GM21528 (cell line): ENCODE measurements around the gene MFSD12.
"Not testable (repeated sequence)": the region's sequence is repeated elsewhere in the genome, so short reads cannot be mapped to it uniquely, and the experiment has no call there.

ENCODE experiments used
- ATAC-seq: cut with Tn5 transposase; IDR thresholded peaks from one replicate; pipeline ENCODE4 v1.9.1; 2021; ENCODE audit warnings: mild to moderate bottlenecking, moderate library complexity; ENCODE audit not compliant: unreplicated experiment, low FRiP score

MFSD12 gene

DNA sequence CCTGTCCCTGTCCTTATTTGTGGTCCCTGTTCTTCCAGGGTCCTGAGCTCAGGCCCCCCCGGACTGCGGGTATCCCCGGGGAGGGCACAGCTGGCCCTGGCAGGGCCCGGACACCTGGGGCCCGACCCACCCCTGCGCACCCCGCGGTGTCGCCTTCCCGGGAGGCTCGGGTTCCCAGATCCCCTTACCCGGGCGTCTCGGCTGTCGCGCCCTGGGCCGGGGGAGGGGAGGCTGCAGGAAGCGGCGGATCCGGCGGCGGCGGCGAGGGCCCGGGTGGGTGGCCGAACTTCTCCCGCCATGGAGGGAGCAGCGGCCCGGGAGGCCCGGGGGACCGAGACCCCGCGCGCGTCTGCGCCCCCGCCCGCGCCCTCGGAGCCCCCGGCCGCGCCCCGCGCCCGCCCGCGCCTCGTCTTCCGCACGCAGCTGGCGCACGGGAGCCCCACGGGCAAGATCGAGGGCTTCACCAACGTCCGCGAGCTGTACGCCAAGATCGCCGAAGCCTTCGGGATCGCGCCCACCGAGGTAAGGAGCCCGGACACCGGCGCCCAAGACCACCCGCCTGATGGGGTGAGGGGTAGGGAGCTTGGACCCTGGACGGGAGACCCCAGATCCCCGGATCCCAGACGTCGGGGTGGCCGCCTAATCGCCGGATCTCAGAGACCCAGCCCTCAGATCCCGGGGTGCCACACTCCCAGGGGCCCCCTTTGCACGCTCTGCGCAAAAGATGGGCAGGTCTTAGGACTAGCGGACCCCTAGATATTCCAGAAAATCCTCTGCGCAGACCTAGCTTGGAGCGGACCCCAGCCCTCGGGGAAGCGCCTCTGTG is 28.1 kb upstream of the MFSD12 start, which contains the start of gene GIPC3:
Gene GIPC3 (plus strand): TSS at position 178 of the 826 bp plus-strand sequence. CDS start 120 bp downstream, at position 298.
- no peak for ATAC-seq

DNA sequence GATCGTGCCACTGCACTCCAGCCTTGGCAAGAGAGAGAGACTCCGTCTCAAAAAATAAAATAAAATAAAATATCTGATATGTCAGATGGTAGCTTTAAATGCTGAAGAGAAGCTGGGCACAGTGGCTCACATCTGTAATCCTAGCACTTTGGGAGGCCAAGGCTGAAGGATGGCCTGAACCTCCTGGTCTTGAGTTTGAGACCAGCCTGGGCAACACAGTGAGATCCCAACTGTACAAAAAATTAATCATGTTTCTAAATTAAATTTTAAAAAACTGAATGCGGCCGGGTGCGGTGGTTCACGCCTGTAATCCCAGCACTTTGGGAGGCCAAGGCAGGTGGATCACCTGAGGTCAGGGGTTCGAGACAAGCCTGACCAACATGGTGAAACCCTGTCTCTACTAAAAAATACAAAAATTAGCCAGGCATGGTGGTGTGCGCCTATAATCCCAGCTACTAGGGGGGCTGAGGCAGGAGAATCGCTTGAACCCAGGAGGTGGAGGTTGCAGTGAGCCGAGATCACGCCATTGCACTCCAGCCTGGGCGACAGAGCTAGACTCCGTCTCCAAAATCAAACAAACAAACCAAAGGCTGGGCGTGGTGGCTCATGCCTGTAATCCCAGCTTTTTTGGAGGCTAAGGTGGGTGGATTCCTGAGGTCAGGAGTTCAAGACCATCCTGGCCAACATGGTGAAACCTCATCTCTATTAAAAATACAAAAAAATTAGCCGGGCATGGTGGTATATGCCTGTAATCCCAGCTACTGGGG is 26.8 kb upstream of the MFSD12 start:
- not testable (repeated sequence) for ATAC-seq

DNA sequence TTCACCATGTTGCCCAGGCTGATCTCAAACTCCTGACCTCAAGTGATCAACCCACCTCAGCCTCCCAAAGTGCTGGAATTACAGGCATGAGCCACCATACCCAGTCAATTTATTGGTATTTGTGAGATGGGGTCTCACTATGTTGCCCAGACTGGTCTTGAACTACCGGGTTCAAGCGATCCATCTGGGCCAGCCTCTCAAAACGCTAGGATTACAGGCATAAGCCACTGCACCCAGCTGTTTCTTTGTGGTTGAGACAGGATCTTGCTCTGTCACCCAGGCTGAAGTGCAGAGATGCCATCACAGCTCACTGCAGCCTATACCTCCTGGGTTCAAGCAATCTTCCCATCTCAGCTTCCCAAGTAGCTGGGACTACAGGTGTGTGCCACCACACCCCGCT is 24.4 kb upstream of the MFSD12 start:
- not testable (repeated sequence) for ATAC-seq

DNA sequence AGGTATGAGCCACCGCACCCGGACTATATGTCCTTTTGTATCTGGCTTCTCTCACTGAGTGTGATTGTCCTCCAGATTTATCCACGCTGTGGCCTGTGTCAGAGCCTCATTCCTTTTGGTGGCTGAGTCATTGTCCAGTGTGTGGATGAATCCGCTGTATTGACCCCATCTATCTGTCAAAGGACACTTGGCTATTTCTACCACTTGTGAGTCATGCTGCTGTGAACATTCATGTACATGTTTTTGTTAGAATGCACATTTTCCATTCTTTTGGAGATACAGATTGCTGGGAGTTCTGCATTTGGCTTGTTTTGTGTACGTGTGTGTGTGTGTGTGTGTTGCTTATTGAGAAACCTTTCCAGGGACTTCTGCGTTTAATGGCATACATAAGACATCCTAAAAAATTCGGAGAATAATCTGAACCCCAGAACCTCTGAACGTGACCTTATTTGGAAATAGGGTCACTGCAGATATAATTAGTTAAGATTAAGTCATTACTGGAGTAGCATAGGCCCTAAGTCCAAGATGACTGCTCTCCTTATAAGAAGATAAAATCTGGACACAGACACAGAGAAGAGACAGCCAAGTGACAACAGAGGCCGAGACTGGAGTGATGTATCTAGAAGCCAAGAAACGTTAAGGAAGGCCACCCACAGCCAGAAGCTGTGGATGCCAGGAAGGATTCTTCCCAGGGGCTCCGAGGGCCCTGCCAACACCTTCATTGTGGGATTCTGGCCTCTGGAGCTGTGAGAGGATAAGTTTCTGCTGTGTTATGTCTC is 23.0 kb upstream of the MFSD12 start:
- no peak for ATAC-seq

DNA sequence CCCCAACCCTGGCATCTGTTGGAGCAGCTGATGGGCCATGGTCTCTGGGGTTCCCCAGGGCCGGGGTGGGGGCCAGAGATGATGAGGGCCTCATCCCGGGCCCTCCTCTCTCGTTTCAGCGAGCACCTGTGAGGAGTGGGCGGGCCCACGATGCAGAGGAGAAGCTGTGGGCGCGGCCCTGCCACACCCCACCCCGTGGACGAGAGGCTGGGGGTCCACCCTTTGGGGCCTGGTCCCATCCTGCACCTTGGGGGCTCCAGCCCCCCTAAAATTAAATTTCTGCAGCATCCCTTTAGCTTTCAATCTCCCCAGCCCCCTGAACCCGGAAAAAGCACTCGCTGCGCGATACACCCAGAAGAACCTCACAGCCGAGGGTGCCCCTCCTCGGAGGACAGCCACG is 21.0 kb upstream of the MFSD12 start:
- no peak for ATAC-seq

DNA sequence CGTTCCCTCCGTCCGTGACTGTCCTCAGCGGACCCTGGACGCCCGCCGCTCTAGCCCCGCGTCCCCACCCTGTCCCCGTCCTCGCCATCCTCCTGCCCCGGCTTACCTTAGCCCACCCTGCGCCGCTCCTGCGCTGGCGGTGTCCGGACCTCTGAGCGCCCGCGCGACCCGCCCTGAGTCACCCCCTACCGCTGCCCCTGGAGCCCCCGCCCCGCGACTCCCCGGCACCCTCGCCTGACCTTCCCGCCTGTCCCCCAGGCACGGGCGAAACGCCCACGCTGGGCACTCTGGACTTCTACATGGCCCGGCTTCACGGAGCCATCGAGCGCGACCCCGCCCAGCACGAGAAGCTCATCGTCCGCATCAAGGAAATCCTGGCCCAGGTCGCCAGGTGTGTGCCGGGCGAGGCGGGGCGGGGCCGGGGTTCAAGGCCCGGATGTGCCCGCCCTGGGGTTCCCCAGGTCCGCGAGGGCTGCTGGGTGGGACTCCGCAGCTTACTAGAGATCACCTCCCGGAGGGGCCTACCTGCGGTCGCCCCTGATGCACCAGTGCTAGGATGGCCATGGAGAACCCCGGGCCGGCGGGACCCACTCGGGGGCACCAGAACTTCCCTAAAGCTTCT is 20.4 kb upstream of the MFSD12 start:
- ATAC-seq, result no peak

DNA sequence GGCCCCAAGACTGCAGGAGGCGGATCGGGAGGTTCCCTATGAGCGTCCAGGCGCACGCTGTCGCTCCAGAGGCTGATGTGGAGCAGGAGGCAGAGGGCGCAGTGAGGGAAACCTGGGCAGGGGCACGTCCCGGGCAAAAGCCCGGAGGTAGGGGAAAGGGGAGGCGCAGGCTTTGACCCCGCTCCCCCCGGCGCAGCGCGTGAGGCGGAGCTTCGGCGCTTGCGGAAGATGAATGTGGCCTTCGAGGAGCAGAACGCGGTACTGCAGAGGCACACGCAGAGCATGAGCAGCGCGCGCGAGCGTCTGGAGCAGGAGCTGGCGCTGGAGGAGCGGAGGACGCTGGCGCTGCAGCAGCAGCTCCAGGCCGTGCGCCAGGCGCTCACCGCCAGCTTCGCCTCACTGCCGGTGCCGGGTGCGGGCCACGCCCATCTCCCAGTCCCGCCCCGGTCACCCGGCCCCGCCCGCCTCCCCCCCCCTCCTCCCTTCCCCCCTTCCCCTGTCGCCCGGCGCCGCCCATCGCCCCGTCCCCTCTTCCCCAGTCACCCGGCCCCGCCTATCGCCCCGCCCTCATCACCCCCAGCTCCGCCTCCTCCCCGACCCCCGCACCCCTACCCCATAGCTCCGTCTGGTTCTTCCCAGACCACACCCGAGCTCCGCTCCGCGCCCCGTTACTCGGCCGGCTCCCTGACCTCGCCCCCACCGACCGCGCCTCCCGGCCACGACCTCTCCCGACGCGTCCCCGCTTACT is 19.5 kb upstream of the MFSD12 start:
- ATAC-seq, result no peak

DNA sequence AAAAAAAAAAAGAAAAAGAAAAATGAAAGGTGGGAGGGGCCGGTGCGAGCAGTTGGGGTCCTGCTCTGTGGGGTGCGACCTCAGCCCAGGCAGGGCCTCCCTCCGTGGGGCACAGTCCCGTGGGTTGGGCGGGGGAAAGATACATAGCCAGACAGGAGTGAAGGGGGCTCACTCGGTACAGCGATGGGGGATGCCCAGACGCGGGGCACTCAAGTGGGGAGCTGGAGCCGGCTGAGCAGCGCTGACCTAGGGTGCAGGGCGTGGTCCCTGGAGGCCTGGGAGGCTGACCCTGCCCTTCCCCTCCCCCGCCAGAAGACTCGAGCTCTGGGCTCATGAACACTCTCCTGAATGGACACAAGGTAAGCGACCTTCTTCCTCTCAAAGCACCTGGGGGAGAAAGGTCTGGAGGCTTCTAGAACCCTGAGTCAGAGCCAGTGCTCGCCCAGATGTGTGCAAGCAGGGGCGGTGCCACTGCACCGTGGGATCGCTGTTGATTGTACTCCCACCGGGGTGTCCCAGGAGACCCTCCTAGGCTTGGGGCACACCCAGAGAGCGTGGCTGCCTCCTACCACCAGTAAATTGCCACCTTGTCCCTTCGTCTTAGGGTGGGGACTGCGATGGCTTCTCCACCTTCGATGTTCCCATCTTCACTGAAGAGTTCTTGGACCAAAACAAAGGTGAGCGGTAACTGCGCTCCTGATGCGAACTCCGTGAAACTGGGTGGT is 18.7 kb upstream of the MFSD12 start:
- ATAC-seq, result no peak

DNA sequence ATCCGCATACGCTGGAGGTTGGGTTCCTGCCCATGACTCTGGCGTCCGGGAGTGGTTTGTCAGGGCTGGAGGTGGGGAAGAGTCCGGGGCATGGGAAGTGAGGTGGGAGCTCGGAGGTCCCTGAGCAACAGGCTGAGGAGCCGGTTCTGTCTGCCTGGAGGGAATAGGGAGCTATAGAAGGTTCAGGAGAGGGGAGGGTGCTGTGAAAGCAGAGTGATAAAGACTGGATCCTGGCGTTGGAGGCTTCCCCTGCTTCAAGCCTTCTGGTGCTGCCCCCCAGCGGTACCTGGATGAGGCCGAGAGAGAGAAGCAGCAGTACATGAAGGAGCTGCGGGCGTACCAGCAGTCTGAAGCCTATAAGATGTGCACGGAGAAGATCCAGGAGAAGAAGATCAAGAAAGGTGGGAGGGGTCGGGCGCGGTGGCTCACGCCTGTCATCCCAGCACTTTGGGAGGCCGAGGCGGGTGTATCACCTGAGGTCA is 17.9 kb upstream of the MFSD12 start:
- ATAC-seq, result no peak

DNA sequence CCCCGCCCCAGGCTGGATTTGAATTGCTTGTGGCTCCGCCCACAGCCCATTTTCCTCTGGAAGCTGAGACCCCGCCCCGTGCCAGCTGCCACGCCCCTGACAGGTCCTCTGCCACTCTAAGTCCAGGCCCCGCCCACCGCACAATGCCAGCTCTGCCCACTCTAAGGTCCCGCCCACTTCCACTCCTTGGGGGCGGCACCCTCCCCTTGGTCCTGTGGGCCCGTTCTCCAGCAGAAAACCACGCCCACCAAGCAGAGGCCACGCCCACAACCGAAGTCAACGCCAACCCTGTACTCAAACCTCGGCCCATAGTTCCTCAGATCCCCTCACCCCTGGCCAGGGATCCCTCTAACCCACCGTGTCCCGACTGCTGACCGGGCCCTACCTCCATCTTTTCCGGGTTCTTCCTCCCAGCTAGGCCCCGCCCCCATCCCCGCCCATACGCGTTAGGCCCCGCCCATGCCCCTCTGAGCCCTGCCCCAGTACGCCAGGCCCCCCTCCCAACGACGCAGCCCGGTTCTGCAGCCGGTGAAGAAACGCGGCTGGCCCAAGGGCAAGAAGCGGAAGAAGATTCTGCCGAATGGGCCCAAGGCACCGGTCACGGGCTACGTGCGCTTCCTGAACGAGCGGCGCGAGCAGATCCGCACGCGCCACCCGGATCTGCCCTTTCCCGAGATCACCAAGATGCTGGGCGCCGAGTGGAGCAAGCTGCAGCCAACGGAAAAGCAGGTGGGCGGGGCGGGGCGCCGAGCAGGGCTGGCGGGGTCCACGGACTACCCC is 16.7 kb upstream of the MFSD12 start:
- ATAC-seq, result no peak

DNA sequence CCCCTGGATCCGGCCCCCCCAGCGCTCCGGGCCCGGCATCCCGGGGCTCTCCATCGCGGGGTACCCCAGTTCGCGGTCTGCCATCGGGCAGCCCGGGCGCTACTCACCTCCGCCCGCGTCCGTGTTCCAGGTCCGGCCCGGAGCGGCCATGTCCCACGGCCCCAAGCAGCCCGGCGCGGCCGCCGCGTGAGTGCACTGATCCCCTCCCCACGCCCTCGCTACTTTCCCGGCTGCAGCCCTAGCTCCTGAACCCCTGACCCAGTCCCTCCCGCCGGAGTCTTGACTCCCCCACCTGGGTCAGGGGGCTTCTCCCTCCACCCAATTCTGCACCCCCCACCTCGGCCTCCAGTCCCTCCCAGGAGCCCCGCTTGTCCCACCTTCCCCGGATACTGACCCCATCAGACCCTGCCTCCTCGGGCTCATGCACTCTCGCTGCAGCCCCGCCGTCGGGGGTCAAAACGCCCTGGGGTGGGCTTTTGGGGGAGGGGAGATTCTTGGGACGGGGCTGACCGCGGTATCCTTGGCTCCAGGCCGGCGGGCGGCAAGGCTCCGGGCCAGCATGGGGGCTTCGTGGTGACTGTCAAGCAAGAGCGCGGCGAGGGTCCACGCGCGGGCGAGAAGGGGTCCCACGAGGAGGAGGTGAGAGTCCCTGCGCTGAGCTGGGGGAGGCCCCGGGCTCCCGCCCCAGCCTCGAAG is 15.9 kb upstream of the MFSD12 start:
- peak; percentile 17 for ATAC-seq

DNA sequence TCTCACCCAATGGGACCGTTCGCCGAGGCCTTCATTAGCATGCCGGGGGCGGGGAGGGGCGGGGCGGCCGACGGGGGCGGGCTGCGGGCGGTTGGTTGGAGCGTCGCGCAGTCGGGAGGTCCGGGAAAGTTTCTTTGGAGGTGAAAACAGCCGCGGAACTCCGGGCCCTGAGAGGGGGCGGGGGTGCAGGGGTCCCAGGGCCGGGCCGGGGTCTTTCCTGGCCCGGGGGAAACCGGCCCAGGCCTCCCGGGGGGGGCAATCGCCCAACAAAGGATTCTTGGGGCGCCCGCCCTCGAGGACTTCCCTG is 15.4 kb upstream of the MFSD12 start, which contains the start of gene HMG20B:
Gene HMG20B (plus strand): TSS at position 90 of the 307 bp plus-strand sequence. CDS start 366 bp downstream, outside the sequence.
- no peak for ATAC-seq

DNA sequence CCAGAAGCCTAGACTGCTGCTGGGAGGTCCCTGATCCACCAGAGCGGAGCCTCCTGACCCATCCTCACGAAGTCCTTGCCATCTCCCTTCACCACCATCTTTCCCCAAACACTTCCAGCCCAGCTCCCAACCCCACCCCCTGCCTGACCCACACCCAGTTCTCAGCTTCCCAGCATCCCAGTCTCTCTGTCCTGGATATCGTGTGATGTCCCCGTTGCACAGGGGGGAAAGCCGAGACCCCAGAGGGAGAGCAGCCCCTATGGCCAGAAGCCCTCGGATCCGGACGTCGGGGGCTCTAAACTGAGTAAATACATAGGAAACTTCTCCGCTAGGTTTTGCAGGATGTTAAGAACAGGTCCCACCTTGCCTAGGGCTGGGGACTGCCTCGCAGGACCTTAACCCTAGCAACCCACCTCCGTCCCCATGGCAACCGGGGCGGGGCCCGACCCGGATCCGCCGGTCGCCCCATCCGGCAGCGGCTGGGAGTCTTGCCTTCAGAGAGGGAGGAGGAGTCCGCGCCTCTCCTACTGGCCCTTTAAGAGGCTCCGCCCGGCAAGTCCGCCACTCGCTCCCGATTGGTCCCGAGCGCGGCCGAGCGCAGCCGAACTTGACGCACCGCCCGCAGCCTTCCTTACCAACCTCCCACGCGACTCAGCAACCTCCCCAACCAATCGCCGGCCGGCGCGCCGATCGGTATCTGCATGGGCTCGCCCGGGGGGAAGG is 14.9 kb upstream of the MFSD12 start:
- peak; percentile 89 for ATAC-seq

DNA sequence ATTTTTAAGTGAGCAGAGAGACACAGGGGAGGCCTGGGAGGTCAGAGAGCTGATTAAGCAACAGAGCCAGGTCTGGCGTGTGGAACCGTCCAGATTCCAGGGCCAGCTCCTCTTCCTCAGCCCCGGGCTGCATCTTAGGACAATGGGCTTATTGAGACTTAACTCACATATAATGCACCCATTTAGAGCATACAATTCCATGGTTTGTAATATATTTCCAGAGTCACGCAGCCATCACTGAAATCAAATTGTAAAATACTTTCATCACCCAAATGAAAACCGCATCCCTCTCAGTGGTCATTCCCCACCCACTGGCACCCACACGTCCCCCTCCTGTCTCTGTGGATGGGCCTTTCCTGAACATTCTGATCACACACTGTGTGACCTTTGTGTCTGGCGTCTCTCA is 13.2 kb upstream of the MFSD12 start:
- no peak for ATAC-seq

DNA sequence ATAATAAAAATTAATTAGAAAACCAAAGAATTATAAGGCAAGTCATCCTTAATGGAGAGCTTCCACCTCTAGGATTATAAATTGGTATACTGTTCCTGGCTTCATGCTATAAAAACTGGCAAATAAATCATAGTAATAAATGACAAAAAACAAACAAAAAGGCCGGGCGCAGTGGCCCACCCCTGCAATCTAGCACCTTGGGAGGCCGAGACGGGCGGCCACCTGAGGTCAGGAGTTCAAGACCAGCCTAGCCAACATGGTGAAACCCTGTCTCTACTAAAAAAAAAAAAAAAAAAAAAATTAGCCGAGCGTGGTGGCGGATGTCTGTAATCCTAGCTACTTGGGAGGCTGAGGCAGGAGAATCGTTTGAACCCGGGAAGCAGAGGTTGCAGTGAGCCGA is 12.7 kb upstream of the MFSD12 start:
- ATAC-seq, result not testable (repeated sequence)

DNA sequence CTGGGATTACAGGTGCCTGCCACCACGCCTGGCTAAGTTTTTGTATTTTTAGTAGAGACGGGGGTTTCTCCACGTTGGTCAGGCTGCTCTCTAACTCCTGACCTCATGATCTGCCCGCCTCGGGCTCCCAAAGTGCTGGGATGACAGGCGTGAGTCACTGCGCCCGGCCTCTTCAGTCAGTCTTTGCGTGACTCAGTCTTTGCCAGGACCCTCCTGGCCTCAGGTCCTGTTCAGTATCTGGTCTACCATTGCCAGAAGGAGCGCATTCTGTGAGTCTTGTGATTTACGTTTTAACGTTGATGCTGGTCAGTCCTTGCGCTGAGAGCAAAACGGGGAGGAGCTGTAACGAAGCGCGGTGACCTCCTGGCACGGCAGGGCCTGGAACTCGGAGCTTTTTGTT is 7.8 kb upstream of the MFSD12 start:
- ATAC-seq, result no peak
